H1 (cell line): ENCODE measurements around the gene TEX22. TPM values are rescaled to one million over a fixed set of nuclear protein-coding genes. Genes with fewer than 3 reads are reported as not detected.

Experiments used
- CBX8 ChIP-seq: fragments of 300-800, 300-1000 bp; sonication (generic); IDR thresholded peaks from 2 replicates; pipeline ENCODE4 v1.7.1; 2016; ENCODE audit warnings: low read depth, low read length, borderline replicate concordance
- CTBP2 ChIP-seq: IDR thresholded peaks from 2 replicates; pipeline ENCODE4 v1.7.0; 2011; ENCODE audit warnings: borderline replicate concordance, mild to moderate bottlenecking, moderate library complexity, mixed read lengths, low read length; ENCODE audit not compliant: insufficient read depth, insufficient read length
- HDAC6 ChIP-seq: IDR thresholded peaks from one replicate; pipeline ENCODE4 v1.7.1; 2012; ENCODE audit warnings: low read depth, mild to moderate bottlenecking, inconsistent platforms, low read length, moderate library complexity
- KDM5A ChIP-seq: fragments of 200-600 bp; IDR thresholded peaks from 2 replicates; pipeline ENCODE4 v1.7.1; 2012; ENCODE audit warnings: mild to moderate bottlenecking, low read length, inconsistent platforms, mixed read lengths
- SAP30 ChIP-seq: fragments of 300-600 bp; sonication (generic); IDR thresholded peaks from 2 replicates; pipeline ENCODE4 v1.7.1; 2012; ENCODE audit warnings: low read length, moderate library complexity, mild to moderate bottlenecking, inconsistent platforms; ENCODE audit not compliant: insufficient read depth, insufficient replicate concordance
- SP2 ChIP-seq: IDR thresholded peaks from 2 replicates; pipeline ENCODE4 v1.6.1; 2012; ENCODE audit warnings: mild to moderate bottlenecking, low read length, inconsistent platforms
- TCF12 ChIP-seq: IDR thresholded peaks from 2 replicates; pipeline ENCODE4 v1.6.1; 2011; ENCODE audit warnings: low read depth, mild to moderate bottlenecking, low read length
- YY1 ChIP-seq: IDR thresholded peaks from 2 replicates; pipeline ENCODE4 v1.6.1; 2011; ENCODE audit warnings: low read depth, mild to moderate bottlenecking, low read length
- polyA plus RNA-seq, 7 experiments: library from polyadenylated mRNA; depleted of rRNA in 3 of 7; stranded (reverse) in 5 of 7; unstranded in 2 of 7; fragments of >200 nt in 5 of 7; fragments of 200-250 nt in 2 of 7; gene quantifications; 1 replicate in 5 of 7; 2 replicates in 1 of 7; 4 replicates in 1 of 7; pipeline versions ENCODE4 v1.2.1 to v1.2.3, GENCODE V29; 2011 to 2013; ENCODE audit warnings: missing spikeins in 2 of 7, mixed read lengths in 2 of 7
- total RNA-seq: library from RNA; stranded (reverse); fragmentation: NEBNext Ultra II Directional; extraction: Animal tissue kit (Norgen Biotek cat#: 25700); gene quantifications from 2 replicates; pipeline ENCODE4 v1.2.1, GENCODE V29; 2021
- TF ChIP-seq, protein P1 (sequence below): IDR thresholded peaks from 2 replicates; pipeline ENCODE4 v1.6.1; 2012; ENCODE audit warnings: inconsistent platforms

The TEX22 gene
- total and polyA plus RNA-seq, 2 of the 8 experiments (the other 6 are each of a cell fraction or from before 2014, with no cell fraction given) = 0.24 to 0.39 TPM

GRCh38 chr14:105450864-105451720 is 52.8 kb downstream of the TEX22 start (continued):
- no peak for TF ChIP-seq CTBP2
- no peak for TF ChIP-seq SAP30
- no peak for TF ChIP-seq KDM5A
- TF ChIP-seq, protein P1, sequence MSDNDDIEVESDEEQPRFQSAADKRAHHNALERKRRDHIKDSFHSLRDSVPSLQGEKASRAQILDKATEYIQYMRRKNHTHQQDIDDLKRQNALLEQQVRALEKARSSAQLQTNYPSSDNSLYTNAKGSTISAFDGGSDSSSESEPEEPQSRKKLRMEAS = no peak
- no peak for TF ChIP-seq YY1
- no peak for TF ChIP-seq HDAC6
- TF ChIP-seq SP2 = no peak
- no peak for TF ChIP-seq CBX8
- TF ChIP-seq TCF12 = no peak
- TF ChIP-seq, all 59 proteins: peak for 0
